Breast epithelium (tissue), 3 donors: ENCODE data around the gene BHMT.

ENCODE experiments used
- CTCF ChIP-seq, 3 donors: fragments of 450-650 bp; IDR thresholded peaks; one replicate each; pipeline ENCODE4 v1.5.1; 2016 to 2017; ENCODE audit warnings: antibody characterized with exemption in 3 of 3, mild to moderate bottlenecking in 3 of 3, moderate library complexity in 3 of 3
- POLR2A ChIP-seq: fragments of 450-650 bp; IDR thresholded peaks from one replicate; pipeline ENCODE4 v1.6.1; 2016; ENCODE audit warnings: antibody characterized with exemption, mild to moderate bottlenecking, moderate library complexity

GRCh38 chr5:79111960-79112702 lies 522 bp downstream of the BHMT start:
- TF ChIP-seq CTCF (IDR thresholded peaks at IDR 0.05) (no peak), POLR2A (no peak)
